HG03354 (cell line): ENCODE measurements around the gene IGSF9B.
A peak's percentile ranks its signal among the peaks of the same experiment; 100 is the strongest.

Experiments
- ATAC-seq: cut with Tn5 transposase; IDR thresholded peaks from one replicate; pipeline ENCODE4 v1.9.1; 2021; ENCODE audit warnings: mild to moderate bottlenecking; ENCODE audit not compliant: unreplicated experiment, poor library complexity, severe bottlenecking

Gene IGSF9B

GRCh38 chr11:133942577-133942976, 14.2 kb downstream of the IGSF9B start:
- no peak for ATAC-seq

DNA sequence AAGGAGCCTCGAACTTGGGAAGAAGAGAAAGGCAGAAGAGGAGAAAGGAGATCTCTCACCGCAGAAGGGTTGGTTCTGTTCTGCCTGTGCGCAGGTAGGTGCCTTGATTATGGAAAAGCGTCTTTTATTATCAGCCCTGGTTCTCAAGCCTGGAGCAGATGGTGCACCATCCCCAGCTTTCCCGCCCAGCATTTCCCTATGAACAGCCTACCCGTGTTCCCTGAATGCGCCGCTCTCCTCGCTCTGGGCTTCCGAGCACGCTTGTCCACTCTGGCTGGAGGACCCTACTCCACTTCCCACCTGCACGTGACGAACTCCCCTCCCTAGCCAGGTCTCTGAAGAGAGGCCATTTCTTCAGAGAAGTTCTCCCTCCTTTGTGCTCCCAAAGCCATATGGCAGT, 15.2 kb downstream of the IGSF9B start:
- ATAC-seq, result no peak

DNA sequence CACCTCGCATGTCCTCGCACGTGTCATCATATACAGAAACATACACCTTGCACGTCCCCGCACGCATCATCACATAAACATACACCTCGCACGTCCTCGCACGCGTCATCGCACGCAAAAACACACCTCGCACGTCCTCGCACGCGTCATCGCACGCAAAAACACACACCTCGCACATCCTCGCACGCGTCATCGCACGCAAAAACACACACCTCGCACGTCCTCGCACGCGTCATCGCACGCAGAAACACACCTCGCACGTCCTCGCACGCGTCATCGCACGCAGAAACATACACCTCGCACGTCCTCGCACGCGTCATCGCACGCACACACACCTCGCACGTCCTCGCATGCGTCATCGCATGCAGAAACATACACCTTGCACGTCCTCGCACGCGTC, 16.7 kb downstream of the IGSF9B start:
- no peak for ATAC-seq

GRCh38 chr11:133939558-133939957, 17.2 kb downstream of the IGSF9B start:
- no peak for ATAC-seq

DNA sequence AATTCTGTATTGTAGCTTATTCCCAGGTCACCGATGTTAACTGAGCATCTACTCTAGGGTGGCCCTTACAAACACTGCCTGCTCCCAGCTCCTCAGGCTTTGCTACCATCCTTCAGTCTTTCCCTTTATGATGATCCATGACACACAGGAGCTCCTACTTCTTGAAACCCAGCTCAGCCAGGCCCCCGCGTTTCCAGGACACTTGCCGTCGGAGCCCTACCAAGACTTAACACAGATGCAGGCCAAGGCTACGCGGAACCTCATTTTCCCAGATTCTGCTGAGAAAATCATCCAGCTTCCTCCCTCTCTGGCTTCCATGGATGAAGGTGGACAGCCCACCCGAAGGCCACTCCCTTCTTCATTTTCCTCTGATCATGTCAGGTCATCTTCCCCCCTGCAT, 18.6 kb downstream of the IGSF9B start:
- ATAC-seq, result no peak

- no peak for ATAC-seq
Observed at GRCh38 chr11:133937468-133937867, 19.3 kb downstream of the IGSF9B start.

DNA sequence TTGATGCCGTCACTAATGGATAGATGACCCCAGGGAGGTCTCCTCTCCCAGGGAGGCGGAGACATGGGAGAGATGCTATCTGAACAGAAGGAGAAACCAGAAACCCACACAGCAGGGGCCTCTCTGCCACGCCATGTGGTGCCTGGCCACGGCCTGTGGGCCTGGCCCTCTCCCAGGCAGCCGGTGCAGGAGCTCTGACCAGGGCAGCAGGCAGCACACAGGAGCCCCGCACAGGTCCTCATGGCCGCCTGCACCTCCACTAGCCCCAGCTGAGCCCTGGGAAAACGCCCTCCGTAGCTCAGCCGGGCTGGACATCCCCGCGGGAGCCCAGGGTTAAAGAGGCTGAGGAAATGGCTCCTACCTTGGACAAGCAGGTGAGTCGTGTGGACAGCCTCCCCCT, 19.8 kb downstream of the IGSF9B start:
- no peak for ATAC-seq

- no peak for ATAC-seq
Observed at GRCh38 chr11:133936592-133936991, 20.2 kb downstream of the IGSF9B start.

GRCh38 chr11:133936136-133936535, 20.6 kb downstream of the IGSF9B start:
- ATAC-seq, result no peak

DNA sequence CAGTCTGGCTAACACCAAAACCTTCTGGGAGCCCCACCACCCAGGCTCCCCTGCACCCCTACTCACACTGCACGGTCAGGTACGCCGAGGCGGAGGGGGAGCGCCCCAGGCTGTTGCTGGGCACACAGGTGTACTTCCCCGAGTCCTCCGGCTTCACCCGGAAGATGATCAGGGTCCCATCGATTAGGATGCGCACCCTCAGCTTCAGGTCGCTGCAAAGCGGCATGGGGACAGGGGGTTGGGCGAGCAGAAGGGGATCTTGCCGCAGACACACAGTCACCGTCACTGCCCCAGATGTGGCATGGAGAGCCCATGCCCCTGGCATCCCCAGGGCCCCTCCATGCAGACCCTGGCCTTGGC, 21.2 kb downstream of the IGSF9B start:
- ATAC-seq, result no peak

GRCh38 chr11:133934599-133935550, 21.9 kb downstream of the IGSF9B start:
- ATAC-seq, result no peak

GRCh38 chr11:133934096-133934495, 22.7 kb downstream of the IGSF9B start:
- ATAC-seq, result no peak

DNA sequence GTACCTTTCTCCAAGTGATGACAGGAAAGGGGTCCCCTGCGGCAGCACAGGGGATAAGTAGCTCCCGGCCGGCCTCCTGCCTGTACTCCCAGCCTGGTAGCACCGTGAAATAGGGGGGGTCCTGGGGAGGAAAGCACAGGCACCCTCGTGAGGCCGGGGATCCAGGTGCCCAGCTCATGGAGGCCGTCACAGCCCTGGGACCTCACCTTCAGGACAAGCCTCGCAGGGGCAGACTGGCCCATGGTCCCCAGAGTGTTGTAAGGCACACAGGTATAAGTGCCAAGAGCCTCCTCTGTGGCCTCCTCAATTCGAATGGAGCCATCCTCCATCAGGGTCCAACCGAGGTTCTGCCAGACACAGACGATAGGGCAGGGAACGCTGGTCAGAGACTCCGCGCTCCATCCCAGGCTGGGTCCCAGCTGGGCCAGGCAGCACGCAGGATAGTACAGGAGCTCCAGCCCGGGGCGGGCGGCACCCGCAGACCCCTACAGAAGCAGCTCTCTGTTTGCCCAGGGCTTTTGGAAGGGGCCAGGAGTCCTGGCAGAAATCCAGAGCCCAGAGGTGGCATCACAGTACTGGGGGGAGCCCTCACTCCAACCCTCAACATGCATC, 25.2 kb downstream of the IGSF9B start:
- ATAC-seq, result no peak

DNA sequence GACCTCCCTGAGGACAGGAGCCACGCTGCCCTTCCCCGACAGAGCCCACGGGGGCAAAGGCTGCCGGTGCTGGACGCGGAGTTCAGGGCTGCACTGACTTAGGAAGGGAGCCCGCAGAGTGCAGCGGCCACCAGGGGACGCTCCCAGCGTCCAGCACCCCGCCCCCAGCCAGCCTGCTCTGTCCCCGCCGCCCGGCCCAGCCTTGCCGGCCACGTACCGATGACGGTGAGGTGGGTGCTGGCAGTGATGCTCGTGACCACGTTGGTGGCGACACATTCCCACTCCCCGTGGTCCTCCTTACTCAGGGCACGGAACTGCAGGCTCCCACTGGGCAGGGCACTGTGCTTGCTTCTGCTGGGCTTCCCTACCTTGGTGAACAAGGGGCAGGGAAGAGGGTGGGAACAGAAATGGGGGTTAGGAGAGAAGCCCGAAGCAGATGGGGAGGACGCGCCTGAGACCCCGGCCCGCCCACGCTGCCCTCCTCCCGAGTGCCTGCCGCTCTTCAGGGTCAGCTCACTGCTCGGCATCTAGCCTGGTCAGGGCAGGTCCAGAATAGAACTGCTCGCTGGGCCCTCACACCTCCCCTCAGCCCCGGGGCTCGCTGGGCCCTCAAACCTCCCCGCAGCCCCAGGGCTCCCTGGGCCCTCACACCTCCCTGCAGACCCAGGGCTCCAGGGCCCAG, 25.9 kb downstream of the IGSF9B start:
- ATAC-seq, result no peak

DNA sequence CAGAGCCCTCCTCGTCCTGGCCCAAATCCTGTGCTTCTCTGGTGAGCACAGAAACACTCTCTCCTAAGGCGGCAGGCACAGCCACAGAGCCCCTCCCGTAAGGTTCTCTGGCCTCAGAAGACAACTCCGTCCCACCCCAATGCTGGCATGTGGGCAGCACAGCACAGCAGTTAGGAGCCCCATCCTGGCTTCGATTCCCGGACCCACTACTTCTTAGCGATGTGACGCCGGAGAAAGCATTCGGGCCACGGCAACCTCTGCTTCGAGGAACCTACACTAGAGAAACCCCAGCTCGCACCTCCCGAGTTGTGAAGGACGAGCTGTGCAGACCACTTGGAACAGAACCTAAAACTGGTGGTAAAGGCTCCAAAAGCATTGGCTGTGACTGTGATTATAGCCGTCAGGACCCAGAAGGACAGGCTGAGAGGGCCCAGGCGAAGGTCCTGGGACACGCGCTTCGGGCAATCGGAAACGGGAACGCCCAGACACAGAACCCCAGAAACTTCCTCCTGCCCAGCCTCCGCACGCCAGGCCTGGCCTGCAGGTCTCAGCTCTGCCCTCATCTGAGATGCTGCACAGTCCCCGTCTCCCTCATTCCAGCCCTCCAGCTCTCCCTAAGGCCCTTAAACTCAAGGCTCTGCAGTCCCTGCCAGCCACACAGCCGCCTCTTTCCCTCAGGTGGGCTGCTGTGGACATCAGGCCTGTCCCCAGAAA, 26.6 kb downstream of the IGSF9B start:
- no peak for ATAC-seq

DNA sequence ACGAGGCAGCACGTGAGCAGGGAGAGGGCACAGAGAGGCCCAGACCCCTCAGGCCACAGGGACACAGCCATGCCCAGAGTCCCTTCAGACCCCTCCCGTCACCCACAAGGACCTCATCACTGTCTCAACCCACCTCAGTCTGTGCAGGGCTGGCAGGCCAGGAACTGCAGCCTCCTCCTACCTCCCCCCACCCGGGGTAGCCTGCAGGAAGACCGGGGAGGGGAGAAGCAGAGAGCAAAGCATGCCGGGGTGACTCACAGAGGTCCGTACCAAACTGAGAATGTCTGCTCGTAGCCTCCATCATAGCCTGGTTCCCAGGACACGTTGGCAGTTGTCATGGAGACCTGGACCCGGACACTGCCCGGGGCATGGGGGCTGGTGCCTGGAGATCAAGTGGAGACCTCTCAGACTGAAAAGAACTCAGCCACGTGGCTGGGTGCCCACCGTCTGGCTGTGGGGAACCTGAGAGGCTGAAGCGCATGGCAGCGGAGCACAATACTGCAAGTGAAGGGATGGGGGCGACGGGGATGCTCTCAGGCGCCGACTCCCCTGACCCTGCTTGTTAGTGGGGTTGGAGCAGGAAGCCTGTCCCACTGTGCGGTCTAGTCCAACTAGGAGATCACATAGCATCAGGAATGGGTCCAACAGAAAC, 27.2 kb downstream of the IGSF9B start:
- ATAC-seq, result no peak

DNA sequence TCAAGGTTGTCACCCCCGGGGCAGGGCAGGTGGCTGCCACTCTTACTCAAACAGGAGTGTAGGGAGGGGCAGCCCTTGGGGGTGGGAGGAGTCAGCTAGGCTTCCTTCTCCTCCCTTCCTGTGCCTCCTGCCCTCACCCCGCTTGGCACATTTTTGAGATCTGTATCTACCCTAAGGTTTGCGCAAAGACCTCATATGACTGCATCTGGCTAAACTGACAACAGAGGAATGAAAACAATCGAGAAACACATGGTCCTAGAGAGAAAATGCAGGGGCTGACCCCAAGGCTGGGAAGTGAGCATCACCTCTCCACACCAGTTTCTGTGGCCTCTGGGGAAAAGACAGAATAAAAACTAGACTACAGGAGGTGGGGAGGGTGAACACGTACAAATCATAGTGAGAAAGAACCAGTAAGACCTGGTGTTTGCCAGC, 28.1 kb downstream of the IGSF9B start:
- no peak for ATAC-seq

DNA sequence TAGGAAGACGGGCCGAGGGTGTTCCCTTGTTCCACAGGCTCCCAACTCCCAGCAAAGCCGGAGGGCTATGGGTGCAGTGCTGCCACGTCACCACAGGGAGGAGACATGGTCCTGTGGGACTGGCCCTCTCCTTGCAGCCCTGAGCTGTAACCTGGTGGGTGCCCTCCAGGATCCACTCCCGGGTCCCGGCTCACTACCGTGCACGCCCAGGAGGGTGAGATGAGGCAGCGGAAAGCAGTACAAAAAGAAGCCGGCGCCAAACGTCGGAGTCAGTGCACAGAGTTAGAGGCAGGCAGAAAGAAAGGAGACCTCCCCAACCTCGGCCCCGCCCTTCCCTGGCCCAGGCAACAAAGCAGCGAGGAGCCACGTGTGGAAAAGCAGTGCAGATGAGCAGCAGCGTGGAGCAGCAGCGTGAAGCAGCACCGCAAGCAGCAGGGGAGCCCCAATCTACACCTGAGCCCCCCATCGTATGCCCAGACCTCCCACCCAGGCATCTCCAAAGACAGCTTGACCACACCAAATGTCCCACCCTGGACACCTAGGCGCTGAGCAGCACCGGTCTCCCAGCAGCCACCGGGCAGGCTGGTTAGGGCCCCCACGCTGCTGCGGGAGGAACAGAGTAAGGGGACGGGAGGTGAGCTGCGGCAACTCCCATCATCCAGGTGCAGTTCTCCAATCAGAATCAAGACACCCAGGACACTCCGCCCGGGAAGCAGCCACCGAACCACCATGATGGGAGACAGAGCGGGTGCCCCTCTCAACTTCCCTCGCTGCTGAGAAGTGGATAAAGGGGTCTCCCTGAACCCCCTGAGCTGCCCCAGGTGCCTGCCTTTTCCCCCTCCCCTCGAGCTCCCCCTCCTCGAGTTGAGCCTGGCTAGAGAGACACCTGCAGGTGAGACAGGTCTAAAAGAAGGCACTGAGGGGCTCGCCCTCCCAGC, 28.8 kb downstream of the IGSF9B start:
- ATAC-seq, result peak; percentile 91
